ENCODE results near the gene NDUFS2. TPM values are rescaled to one million over a fixed set of nuclear protein-coding genes. Genes with fewer than 3 reads are reported as not detected.

The NDUFS2 gene
- total and polyA plus RNA-seq, 8 donors: 9.9 to 165 (median 82.7) TPM

DNA sequence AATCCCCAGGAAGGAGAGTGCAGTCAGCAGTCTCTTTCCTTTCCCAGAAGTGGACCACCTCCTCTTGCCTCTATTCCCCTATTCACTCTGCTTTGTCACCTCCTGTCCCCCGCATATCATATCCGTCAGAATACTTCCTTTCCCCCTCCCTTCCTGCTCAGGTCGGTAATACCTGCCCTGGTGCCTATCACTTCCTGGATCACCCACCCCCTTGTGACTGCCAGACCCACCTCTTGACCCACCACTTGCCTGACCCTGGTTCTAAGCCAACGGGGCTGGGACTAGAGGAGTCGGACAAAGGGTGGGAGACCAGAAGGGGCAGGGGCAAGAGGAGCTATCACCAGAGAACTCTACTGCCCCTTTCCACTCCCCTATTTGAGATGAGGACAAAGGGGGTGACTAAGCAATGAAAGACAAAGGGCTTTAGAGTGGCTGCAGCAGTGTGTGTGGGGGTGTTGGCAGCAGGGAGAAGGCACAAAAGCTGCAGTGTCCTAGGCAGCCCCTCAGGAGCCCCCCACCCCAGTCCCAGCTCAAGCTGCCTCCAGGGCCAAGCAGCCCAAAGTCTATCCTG, 1.7 kb upstream of the NDUFS2 start:
- peak overlapping the region in 1 of 4 donors; percentile 74 for H3K4me3 ChIP-seq
- no peak for TF ChIP-seq POLR2A (IDR thresholded peaks at IDR 0.05)
- TF ChIP-seq EP300 (IDR thresholded peaks at IDR 0.05): no peak
- TF ChIP-seq, protein P1, sequence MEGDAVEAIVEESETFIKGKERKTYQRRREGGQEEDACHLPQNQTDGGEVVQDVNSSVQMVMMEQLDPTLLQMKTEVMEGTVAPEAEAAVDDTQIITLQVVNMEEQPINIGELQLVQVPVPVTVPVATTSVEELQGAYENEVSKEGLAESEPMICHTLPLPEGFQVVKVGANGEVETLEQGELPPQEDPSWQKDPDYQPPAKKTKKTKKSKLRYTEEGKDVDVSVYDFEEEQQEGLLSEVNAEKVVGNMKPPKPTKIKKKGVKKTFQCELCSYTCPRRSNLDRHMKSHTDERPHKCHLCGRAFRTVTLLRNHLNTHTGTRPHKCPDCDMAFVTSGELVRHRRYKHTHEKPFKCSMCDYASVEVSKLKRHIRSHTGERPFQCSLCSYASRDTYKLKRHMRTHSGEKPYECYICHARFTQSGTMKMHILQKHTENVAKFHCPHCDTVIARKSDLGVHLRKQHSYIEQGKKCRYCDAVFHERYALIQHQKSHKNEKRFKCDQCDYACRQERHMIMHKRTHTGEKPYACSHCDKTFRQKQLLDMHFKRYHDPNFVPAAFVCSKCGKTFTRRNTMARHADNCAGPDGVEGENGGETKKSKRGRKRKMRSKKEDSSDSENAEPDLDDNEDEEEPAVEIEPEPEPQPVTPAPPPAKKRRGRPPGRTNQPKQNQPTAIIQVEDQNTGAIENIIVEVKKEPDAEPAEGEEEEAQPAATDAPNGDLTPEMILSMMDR (IDR thresholded peaks at IDR 0.05): no peak
- no peak for TF ChIP-seq POLR2AphosphoS5 (IDR thresholded peaks at IDR 0.05)
- peak overlapping the region; percentile 95 to 98 (median 96) for H3K27ac ChIP-seq
- intact Hi-C loops (cut with DNase I; ENCODE audit: low total_unique reads): no loop called here
- H3K27me3 ChIP-seq: peaks cover 0 to 8% (median 0%) of the 10 kb centered on the region in 3 donors
- 52 to 75% (median 60%) methylated on average over 5 of the region's 5 CpGs for WGBS, 5 donors
- peak in 1 of 2 donors; percentile 65 for DNase-seq
- H3K4me1 ChIP-seq: peaks cover 33 to 90% (median 78%) of the 10 kb centered on the region in 4 donors
- peaks cover 6 to 19% (median 16%) of the 10 kb centered on the region in 4 donors for H3K36me3 ChIP-seq
- no peaks in the 10 kb centered on the region for H3K9me3 ChIP-seq

DNA sequence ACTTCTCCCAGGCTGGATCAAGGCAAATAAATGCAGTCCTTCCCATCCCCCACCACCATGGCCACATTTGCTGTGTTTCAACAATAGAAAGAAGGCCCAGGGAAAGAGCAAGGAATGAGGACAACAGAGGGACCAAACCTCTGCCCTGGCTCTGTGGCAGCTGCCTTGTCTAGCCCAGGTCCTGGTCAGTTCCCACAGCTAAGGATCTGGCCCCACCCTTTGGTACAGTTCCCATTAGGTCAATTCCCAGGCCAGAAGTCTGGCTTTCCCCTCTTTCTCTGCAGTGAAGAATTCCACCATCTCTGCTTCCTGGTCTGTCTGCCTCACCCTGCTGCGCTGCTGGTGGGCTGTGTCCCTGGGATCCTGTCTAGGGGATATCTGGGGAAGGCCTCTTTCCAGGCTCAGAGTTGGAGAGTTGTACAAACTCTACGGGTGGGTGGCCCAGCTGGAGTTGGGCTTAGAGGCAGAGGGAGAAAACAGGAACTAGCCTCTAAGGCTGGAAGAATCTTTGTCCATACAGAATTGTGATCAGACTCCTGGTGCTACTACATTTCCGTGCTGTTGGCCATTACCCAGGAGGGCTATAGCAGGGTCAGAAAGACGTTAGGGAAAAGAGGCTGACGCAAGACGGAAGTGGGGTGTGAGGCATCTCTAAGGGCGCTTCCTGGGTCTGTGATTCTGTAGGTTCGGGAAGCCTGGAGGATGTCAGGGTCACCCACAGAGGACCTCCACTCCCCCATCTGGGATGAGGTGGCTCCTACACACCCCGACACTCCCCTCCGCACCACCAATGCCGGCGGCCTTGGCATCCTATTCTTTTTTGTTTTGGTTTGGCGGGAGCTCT, 953 bp upstream of the NDUFS2 start:
- peak in 1 of 3 donors; percentile 46 for TF ChIP-seq POLR2AphosphoS5 (IDR thresholded peaks at IDR 0.05)
- TF ChIP-seq POLR2A (IDR thresholded peaks at IDR 0.05): no peak
- intact Hi-C loops (cut with DNase I; ENCODE audit: low total_unique reads): no loop called here
- Histone ChIP-seq H3K27ac (peak overlapping the region; percentile 95 to 98 (median 96)), H3K4me3 (peak overlapping the region; percentile 73 to 81 (median 74)), H3K27me3 (peaks cover 0 to 8% (median 0%) of the 10 kb centered on the region in 3 donors), H3K36me3 (peaks cover 6 to 26% (median 22%) of the 10 kb centered on the region in 4 donors), H3K4me1 (peaks cover 33 to 90% (median 79%) of the 10 kb centered on the region in 4 donors), H3K9me3 (no peaks in the 10 kb centered on the region)
- 38 to 73% (median 63%) methylated on average over 13 of the region's 13 CpGs for WGBS, 5 donors
- peak; percentile 49 to 79 for DNase-seq

DNA sequence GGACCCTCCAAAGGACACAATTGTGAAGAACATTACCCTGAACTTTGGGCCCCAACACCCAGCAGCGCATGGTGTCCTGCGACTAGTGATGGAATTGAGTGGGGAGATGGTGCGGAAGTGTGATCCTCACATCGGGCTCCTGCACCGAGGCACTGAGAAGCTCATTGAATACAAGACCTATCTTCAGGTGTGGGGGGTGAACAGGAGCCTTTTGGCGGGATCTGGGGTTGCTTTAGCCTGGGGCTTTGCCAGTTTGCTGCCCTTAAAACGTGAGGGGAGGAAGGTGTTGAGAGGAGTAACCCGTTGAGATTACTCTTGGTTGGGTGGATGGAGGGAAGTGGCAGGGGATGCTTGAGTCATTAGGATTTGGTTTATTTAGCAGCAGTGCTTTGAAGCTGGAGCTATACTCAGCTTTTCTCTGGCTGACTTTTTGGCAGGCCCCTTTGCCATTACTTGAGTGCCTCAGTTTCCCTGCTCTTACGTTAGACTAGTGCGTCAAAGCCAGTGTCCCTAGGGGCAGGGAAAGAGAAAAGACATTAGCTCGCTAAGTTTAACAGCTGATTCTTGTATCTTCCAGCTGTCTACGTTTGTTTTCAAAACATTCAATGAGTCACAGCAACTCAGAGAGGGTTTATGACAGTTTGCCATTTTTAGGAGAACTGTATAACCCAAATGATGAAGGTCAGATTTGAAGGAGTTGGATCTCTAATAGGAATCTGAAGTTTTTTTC, 4.4 kb downstream of the NDUFS2 start:
- 78 to 87% (median 82%) methylated on average over 12 of the region's 12 CpGs for WGBS, 5 donors

DNA sequence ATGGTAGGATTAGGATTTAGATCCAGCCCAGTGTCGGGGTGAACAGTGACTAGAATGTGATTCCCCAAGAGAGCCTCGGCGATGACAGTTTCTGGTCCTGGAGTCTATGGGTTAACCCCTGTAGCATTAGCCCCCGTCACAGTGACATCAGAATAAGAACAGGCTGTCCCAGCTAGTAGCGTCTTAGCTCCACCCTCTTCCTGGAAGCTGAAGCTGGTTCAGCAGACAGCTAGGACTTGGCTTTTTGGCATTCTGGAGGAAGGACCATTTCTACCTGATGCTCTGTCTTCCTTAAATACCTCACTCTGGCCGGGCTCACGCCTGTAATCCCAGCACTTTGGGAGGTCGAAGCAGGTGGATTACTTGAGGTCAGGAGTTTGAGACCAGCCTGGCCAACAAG, 5.0 kb downstream of the NDUFS2 start:
- Histone ChIP-seq H3K27me3 (no peaks in the 10 kb centered on the region), H3K27ac (peak overlapping the region; percentile 25 to 95 (median 77)), H3K36me3 (peaks cover 40 to 86% (median 81%) of the 10 kb centered on the region in 4 donors), H3K4me1 (peaks cover 23 to 77% (median 58%) of the 10 kb centered on the region in 4 donors), H3K4me3 (no peak overlapping the region), H3K9me3 (no peaks in the 10 kb centered on the region)
- TF ChIP-seq POLR2A (IDR thresholded peaks at IDR 0.05): no peak
- TF ChIP-seq EP300 (IDR thresholded peaks at IDR 0.05): peak; percentile 95
- peak; percentile 85 to 95 (median 93) for TF ChIP-seq POLR2AphosphoS5 (IDR thresholded peaks at IDR 0.05)
- DNase-seq: no peak
- intact Hi-C loops (cut with DNase I; ENCODE audit: low total_unique reads): no loop called here
- 40 to 67% (median 58%) methylated on average over 8 of the region's 8 CpGs for WGBS, 5 donors

More for the DNA sequence above, 4.4 kb downstream of the NDUFS2 start:
- Histone ChIP-seq H3K27me3 (no peaks in the 10 kb centered on the region), H3K27ac (peak overlapping the region; percentile 17 to 95 (median 77)), H3K4me3 (no peak overlapping the region), H3K4me1 (peaks cover 25 to 79% (median 61%) of the 10 kb centered on the region in 4 donors), H3K9me3 (no peaks in the 10 kb centered on the region), H3K36me3 (peaks cover 34 to 80% (median 75%) of the 10 kb centered on the region in 4 donors)
- DNase-seq: no peak
- intact Hi-C loops (cut with DNase I; ENCODE audit: low total_unique reads): no loop called here
- TF ChIP-seq POLR2A (IDR thresholded peaks at IDR 0.05) (no peak), POLR2AphosphoS5 (IDR thresholded peaks at IDR 0.05) (no peak), EP300 (IDR thresholded peaks at IDR 0.05) (no peak)
- TF ChIP-seq, protein P1 (IDR thresholded peaks at IDR 0.05): no peak

Data from stomach (tissue), 9 donors.